ENCODE results near the gene USP5.

USP5 gene

DNA sequence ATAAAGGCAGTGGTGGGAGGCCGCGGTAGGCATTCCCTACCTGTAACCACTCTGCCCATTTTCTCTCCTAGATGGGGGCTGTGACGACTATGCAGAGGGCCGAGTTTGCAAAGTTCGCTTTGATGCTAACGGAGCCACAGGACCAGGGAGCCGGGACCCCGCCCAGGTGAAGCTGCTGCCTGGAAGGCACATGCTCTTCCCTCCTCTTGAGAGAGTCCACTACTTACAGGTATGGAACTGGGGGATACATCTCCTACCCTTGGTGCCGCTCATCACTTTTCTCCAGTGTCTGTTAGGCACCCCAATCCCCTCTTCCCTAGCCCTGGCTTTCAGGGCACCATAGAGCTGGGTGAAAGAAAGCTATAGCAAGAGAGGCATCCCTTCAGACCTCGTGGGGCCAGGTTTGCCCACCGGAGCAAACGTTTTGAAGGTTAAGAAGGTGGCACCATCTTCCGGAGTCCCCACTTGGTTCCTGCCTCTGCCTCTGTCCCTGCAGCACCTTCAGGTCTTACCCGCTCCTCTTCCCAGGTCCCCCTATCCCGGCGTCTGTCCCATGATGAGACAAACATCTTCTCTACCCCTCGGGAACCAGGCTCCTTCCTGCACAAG is 25.7 kb upstream of the USP5 start:
- no peak for DNase-seq (ENCODE audit: low read depth)

DNA sequence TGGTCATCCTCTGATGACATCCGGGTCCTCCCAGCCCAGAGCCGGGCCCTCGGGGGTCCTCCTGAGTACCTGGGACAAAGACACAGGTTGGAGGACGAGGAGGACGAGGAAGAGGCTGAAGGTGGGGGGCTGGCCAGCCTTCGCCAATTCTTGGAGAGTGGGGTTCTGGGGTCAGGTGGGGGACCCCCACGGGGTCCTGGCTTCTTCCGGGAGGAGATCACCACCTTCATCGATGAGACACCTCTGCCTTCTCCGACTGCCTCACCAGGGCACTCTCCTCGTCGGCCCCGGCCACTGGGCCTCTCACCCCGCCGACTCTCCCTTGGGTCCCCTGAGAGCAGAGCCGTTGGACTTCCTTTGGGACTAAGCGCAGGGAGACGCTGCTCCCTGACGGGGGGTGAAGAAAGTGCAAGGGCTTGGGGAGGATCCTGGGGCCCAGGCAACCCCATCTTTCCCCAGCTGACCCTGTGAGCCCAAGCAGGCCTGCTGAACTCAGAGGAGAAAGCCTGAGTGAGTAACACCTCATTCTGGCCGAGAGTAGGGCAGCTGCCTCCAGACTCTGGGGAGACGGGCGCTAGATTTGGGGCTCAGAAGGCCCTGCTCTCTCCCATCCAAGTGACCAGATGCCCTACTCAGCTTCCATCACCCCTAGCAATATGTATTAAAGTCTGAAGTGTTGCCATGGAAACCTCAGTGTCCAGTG is 25.1 kb upstream of the USP5 start:
- DNase-seq (ENCODE audit: low read depth) = no peak

DNA sequence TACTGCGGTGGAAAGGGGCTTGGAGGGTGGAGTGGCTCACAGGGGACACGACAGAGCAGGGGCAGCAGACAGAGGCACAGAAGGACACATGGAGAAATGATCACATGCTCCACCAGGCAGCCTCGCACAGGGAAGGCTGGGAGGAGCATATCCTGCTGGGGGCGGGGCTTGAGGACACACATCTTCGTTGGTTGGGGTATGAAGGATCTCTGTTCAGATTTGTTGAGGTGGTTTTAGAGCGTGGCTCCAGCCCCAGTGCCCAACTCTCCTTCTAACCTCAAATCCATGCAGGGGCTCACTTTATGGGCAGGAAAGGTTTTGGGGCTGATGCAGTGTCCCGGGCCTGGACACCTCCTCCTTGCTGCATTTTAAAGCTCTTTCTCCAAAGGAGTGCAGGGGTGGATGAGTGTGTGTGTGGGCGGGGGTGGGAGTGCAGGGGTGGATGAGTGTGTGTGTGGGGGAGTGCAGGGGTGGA is 24.5 kb upstream of the USP5 start:
- DNase-seq (ENCODE audit: low read depth) = no peak

DNA sequence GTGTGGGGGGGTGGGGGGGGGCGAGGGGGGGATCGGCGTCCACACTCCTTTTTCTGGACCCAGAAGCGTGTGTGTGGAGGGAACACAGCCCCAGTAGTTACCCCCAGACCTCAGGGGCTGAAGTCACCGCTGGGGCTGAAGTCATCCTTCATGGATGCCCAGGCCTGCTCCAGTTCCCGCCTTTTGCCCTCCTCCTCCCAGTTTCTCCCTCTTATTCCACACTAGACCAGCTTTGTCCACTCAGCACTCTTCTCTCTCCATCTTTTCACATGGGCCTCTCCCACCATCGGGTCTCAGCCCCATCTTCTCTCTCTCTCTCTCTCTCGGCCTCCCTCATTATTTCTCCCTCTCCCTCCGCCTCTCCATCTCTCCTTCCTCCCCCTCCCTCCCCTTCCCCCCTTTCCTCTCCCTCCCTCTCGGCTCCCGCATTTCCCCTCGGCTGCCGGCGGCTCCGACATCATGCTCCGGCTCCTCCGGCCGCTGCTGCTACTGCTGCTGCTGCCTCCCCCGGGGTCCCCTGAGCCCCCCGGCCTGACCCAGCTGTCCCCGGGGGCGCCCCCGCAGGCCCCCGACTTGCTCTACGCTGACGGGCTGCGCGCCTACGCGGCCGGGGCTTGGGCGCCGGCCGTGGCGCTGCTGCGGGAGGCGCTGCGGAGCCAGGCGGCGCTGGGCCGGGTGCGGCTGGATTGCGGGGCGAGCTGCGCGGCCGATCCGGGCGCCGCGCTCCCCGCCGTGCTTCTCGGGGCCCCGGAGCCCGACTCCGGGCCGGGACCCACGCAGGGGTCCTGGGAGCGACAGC is 23.8 kb upstream of the USP5 start, which contains the start of gene P3H3:
TSS of gene P3H3 (plus strand) at position 426 of the 799 bp plus-strand sequence. CDS start at position 460, 34 bp downstream.
- DNase-seq (ENCODE audit: low read depth) = no peak

DNA sequence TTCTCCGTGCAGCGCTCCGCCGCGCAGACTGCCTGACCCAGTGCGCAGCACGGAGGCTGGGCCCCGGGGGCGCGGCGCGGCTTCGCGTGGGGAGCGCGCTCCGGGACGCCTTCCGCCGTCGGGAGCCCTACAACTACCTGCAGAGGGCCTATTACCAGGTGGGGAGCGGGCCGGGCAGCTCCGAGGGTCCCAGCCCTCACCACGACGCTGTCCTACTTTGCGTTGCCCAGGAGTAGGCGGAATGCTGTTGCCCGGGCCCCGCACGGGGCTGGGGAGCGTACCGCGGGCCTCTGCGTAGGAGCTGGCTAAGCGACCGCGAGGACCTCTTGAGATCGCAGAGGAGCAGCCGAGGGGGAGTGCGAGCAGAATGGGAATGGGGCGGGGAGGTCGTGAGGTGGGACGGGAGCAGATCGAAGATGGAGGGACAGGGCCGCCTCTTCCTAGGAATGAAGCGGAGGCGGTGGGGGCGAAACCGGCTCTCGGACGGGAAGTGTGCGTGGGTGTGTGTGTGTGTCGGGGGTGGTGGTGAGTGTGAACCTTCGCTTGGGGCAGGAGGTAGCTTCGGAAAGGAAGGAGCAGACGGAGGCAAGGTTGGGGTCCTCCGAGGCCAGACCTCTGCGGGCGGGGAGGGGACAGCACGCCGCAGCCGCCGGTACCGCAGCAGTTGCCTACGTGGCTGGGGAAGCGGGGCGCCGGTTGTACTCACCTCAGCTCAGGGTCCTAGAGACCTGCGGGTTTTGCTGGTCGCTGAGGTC is 23.0 kb upstream of the USP5 start:
- peak; percentile 17 for DNase-seq (ENCODE audit: low read depth)

DNA sequence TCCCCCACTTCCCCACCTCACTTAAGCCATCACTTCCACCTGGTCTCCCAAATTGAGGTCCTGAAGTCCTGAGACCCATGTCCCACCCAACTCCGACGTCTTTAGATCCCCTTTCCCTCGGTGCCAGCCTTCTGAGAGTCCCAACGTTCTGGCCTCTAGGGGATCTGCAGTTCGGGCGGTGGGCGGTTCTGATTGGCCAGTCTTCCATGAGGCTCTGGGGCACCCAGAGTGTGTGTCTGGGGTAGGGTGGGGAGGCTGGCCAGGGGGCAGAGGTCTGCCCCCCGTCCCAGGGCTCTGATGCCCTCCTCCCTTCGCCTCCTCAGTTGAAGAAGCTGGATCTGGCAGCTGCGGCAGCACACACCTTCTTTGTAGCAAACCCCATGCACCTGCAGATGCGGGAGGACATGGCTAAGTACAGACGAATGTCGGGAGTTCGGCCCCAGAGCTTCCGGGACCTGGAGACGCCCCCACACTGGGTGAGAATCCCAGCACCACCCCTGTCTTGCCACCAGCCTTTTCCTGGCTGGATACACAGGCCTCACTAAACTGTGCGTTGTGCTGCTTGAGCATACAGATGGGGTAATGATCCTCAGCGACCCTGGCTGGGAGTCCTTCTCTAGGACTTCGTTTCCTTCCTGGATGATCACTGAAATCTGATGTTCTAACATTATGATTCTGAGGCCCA is 22.3 kb upstream of the USP5 start:
- no peak for DNase-seq (ENCODE audit: low read depth)

DNA sequence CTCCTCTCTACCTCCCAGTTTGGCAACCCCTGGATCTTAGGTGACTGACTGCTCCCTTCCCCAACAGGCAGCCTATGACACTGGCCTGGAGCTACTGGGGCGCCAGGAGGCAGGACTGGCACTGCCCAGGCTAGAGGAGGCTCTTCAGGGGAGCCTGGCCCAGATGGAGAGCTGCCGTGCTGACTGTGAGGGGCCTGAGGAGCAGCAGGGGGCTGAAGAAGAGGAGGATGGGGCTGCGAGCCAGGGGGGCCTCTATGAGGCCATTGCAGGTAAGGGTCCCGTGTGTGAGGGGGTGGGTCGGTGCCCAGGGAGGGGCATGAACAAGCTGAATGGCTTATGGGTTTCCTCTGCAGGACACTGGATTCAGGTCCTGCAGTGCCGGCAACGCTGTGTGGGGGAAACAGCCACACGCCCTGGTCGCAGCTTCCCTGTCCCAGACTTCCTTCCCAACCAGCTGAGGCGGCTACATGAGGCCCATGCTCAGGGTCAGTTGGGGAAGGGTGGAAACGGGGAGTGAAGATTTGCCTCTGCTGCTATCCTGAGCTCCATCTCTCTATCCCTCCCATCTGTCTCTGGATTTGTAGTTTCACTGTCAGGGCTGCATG is 21.6 kb upstream of the USP5 start:
- DNase-seq (ENCODE audit: low read depth) = no peak

DNA sequence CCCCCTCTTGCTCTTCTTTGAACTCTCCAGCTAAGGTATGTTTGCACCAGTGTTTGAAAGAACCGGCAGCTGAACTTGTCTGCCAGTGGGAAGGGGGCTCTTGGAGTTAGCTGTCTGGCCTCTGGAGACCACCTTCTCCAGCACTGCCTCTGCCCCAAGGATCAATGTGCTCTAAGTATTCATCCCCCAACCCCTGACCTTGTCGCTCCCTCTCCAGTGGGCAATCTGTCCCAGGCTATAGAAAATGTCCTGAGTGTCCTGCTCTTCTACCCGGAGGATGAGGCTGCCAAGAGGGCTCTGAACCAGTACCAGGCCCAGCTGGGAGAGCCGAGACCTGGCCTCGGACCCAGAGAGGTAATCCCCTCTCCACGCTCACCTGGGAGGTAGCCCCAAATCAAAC is 21.0 kb upstream of the USP5 start:
- no peak for DNase-seq (ENCODE audit: low read depth)

DNA sequence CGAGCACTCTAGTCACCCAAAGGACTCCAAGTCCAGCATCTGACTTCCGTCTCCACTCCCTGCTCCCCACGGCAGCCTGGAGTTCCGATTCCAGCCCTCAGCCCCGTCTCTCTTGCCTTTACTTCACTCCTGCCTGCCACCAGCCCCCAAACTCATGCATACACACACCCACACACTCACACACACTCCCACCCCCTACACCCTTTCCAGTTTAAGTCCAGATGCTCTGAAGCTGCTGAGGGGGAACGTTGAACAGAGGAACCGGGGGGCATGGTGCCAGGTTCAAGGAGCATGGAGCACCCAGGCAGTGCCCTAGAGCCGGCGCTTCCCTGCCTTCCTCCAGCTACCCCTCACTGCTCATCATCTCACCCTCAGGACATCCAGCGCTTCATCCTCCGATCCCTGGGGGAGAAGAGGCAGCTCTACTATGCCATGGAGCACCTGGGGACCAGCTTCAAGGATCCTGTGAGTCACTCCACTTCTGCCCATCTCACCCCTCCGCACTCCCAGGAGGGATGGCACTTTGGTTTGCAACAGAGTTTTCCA is 20.4 kb upstream of the USP5 start:
- DNase-seq (ENCODE audit: low read depth) = no peak

DNA sequence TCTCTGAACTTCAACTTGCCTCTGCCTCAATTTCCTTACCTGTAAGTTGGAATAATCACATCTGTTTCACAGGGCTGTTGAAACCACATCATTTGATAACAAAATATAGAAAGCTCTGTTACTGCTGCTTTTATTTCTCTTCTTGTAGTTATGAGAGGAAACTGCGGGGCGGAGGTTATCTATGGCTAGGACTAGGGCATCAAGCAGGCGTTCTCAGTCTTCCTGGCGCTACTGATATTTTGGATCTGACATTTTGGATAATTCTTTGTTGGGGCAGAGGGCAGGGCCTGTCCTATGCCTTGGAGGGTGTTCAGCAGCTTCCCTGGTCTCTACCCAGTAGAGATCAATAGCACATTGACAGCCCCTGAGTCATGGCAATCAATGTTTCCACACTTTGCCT is 19.8 kb upstream of the USP5 start:
- DNase-seq (ENCODE audit: low read depth) = no peak

DNA sequence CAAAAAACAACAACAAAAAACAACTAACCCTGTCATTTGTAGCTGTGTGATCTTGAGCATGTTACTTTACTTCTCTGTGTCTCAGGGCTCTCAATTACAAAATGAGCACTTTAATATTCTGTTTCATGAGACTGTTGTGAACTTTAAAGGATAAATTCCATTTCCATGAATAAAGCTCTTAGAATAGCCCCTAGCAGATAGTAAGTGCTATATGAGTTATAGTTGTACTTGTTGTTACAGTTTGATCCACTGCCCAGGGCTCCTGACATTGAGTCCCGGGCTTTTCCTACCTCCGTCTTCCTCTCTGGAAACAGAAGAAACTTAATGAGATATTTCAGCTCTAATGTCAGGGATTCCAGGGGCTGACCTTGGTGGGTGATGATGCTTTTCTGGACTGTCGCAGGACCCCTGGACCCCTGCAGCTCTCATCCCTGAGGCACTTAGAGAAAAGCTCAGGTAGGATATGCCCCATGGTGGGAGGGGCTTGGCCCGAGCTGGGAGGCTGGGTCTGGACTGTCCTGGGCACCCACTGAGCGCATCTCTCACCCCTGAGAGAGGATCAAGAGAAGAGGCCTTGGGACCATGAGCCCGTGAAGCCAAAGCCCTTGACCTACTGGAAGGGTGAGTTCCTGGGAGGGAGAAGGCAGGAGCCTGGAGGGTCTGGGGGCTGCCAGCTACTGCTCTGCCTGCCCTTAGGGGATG is 18.6 kb upstream of the USP5 start:
- DNase-seq (ENCODE audit: low read depth) = no peak

DNA sequence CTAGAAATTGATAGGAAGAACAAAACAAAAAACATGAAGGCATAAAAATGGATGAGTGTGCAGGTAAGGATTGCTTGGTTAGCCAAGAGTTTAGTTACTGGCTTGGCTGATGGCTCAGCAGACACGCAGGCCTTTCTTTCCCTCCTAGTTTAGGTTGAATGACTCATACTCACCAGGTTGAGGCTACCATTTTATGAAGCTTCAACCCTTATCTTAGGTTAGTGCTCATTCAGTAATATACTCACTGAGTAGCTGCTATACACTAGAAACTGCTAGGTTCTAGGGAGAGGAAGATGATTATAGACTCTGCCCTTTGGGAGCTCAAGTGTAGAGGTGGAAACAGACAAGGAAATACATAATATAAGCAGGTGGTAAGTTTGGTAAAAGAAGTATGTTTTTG is 17.7 kb upstream of the USP5 start:
- no peak for DNase-seq (ENCODE audit: low read depth)

DNA sequence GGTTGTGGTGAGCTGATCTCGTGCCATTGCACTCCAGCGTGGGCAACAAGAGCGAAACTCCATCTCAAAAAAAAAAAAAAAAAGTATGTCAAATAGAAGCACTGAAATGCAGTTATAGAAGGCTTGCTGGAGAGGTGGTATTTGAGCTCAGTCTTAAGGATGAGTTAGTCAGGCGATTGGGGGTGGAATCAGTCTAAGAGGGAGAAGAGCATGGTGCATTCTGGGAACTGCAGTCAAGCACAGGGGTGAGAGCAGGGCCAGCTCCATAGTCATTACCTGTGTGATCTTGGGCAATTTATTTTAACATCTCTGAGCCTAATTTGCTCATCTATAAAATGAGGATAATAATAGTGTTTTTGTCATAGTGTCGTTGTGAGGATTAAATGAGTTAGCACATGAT is 17.1 kb upstream of the USP5 start:
- DNase-seq (ENCODE audit: low read depth) = no peak

DNA sequence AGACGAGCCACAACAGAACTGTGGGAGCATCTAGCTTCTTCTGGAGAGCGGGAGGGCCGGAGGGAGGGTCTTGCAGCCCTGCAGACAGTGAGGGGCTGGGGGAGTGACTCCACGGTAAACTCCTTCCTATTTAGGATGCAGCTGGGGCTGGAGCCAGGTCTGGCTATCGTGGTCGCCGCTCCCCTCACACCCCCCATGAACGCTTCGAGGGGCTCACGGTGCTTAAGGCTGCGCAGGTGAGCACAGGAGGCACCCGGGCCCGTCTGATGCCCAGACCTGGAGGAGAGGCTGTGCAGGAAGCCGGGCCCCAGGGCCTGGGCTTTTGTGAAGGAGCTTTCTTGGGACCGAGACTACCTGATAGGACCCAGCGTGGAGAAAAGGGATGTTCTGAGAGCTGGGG is 15.1 kb upstream of the USP5 start:
- DNase-seq (ENCODE audit: low read depth) = no peak

DNA sequence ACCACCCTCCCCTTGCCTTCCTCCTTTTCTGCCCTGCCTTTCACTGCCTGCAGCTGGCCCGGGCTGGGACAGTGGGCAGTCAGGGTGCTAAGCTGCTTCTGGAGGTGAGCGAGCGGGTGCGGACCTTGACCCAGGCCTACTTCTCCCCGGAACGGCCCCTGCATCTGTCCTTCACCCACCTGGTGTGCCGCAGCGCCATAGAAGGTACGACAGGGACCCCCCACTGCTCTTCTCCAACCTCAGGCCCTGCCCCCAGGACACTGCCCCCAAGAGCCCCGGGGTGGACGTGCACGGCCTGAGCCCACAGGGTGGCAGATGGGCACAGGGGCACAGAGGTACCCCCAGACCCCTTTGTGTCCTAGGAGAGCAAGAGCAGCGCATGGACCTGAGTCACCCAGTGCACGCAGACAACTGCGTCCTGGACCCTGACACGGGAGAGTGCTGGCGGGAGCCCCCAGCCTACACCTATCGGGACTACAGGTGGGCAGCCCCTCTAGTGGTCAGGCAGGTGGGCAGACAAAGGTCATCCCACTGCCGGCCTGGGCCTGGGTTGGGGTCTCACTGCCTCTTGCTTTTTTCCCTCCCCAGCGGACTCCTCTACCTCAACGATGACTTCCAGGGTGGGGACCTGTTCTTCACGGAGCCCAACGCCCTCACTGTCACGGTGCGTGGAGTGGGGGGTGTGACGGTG is 14.4 kb upstream of the USP5 start:
- DNase-seq (ENCODE audit: low read depth) = no peak

DNA sequence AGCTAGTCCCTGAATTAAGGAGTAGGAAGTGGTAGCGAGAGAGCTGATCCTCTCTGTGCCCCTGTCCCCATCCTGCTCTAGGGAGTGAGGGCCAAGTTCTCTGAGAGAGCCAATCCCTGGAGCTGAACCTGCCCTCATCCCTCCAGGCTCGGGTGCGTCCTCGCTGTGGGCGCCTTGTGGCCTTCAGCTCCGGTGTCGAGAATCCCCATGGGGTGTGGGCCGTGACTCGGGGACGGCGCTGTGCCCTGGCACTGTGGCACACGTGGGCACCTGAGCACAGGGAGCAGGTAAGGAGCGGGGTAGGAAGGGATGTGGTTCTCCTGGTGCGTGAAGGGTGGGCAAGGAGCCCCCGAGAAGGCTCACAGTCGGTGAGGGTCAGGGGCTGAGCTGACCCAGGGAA is 13.1 kb upstream of the USP5 start:
- DNase-seq (ENCODE audit: low read depth) = no peak

DNA sequence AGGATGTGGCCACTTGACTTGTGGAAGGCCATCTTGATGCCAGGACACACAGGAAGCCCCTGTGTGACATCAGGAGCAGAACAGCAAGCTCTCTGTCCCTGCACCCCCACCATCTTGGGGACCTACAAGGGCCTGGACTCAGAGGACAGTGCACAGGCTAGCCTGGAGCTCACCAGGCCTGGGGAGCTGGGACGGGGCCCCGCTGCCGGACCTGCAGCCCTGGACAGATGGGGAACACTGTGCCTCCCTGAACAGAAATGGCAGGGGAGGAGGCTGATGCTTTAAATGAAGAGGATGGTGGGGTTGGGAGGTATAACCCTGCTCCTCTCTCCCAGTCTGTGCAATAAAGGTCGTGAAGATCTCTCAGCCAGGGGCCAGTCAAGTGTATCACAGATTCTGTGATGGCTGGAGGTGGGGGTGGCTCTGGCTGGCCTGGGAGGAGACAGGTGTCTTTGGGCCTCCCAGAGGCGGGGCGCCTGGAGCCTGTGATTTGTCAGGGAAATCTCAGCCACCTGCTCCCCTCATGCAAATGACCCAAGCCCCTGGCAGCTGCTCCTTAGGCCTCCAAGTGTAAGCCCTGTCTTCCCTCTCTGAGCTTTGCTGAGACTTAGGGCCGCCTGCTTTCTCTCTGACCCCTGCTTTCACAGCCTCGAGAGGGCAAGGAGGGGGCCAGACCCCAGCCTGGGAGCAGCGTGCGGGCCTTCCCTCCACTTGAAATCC is 12.3 kb upstream of the USP5 start:
- DNase-seq (ENCODE audit: low read depth) = no peak

DNA sequence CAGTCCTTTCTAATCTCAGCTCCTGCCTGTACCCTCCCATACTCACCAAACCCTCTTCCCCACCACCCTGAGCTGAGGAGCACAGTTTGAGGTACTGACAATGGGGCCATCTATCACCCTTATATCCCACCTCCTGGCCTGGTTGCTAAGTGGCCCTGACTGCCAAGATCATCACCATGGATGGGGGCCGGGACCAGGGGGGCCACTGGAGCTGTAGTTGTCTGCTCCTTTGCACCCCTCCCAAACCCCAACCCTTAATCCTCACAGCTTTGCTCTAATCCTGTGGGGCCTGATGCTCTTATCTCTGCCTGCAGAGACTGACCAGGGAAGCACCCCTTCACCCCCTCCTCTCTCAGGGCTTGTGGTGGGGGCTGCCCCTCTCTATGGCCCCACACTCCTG is 11.6 kb upstream of the USP5 start:
- DNase-seq (ENCODE audit: low read depth) = no peak

Data from activated T-helper 9 cell treated with anti-CD3 and anti-CD28 coated beads, Interleukin-2, amount 50 U/mL, for 16 hours (primary cell).